ENCODE measurements around the gene BCLAF1. TPM values are rescaled to one million over a fixed set of nuclear protein-coding genes. Genes with fewer than 3 reads are reported as not detected.
A peak's percentile ranks its signal among the peaks of the same experiment; 100 is the strongest.

The BCLAF1 gene
- total and polyA plus RNA-seq, 7 donors, result 17.6 to 139 (median 78.0) TPM

GRCh38 chr6:136337121-136337520 is 47.5 kb upstream of the BCLAF1 start:
- no peak overlapping the region for H3K4me3 ChIP-seq
- TF ChIP-seq EP300 (IDR thresholded peaks at IDR 0.05), result no peak
- TF ChIP-seq POLR2AphosphoS5 (IDR thresholded peaks at IDR 0.05), result no peak
- H3K4me1 ChIP-seq, result no peaks in the 10 kb centered on the region
- no peaks in the 10 kb centered on the region for H3K27me3 ChIP-seq
- WGBS, 2 donors, result 63 to 77% methylated on average over 3 of the region's 3 CpGs
- no peak for DNase-seq
- no peaks in the 10 kb centered on the region for H3K36me3 ChIP-seq
- peak overlapping the region in 1 of 4 donors; percentile 45 for H3K27ac ChIP-seq
- intact Hi-C loops (cut with DNase I), result no loop called here
- no peaks in the 10 kb centered on the region for H3K9me3 ChIP-seq

GRCh38 chr6:136335736-136336363 is 46.2 kb upstream of the BCLAF1 start:
- Histone ChIP-seq H3K4me1 (no peaks in the 10 kb centered on the region), H3K27me3 (no peaks in the 10 kb centered on the region), H3K36me3 (no peaks in the 10 kb centered on the region), H3K27ac (peak overlapping the region in 3 of 4 donors; percentile 29 to 45 (median 42)), H3K4me3 (no peak overlapping the region), H3K9me3 (no peaks in the 10 kb centered on the region)
- DNase-seq, result peak; percentile 79
- intact Hi-C loops (cut with DNase I), result no loop called here
- 88% methylated on average over 12 of the region's 12 CpGs for WGBS, 2 donors
- no peak for TF ChIP-seq CTCF (IDR thresholded peaks at IDR 0.05)
- peak in 3 of 4 donors; percentile 20 to 52 (median 48) for TF ChIP-seq POLR2AphosphoS5 (IDR thresholded peaks at IDR 0.05)
- no peak for TF ChIP-seq POLR2A (IDR thresholded peaks at IDR 0.05)
- TF ChIP-seq EP300 (IDR thresholded peaks at IDR 0.05), result no peak

GRCh38 chr6:136334853-136335252 is 45.2 kb upstream of the BCLAF1 start:
- Histone ChIP-seq H3K9me3 (no peaks in the 10 kb centered on the region), H3K27ac (no peak overlapping the region), H3K27me3 (no peaks in the 10 kb centered on the region), H3K36me3 (no peaks in the 10 kb centered on the region), H3K4me3 (no peak overlapping the region), H3K4me1 (no peaks in the 10 kb centered on the region)
- intact Hi-C loops (cut with DNase I), result no loop called here
- no peak for DNase-seq
- TF ChIP-seq POLR2AphosphoS5 (IDR thresholded peaks at IDR 0.05) (no peak), EP300 (IDR thresholded peaks at IDR 0.05) (no peak), CTCF (IDR thresholded peaks at IDR 0.05) (no peak), POLR2A (IDR thresholded peaks at IDR 0.05) (no peak)
- WGBS, 2 donors, result 79 to 81% methylated on average over 9 of the region's 9 CpGs

GRCh38 chr6:136334465-136334846 is 44.8 kb upstream of the BCLAF1 start:
- DNase-seq, result no peak
- no peaks in the 10 kb centered on the region for H3K4me1 ChIP-seq
- H3K9me3 ChIP-seq, result no peaks in the 10 kb centered on the region
- H3K27ac ChIP-seq, result no peak overlapping the region
- WGBS, 2 donors, result 83 to 88% methylated on average over 13 of the region's 13 CpGs
- H3K36me3 ChIP-seq, result no peaks in the 10 kb centered on the region
- H3K27me3 ChIP-seq, result no peaks in the 10 kb centered on the region
- intact Hi-C loops (cut with DNase I), result no loop called here
- H3K4me3 ChIP-seq, result no peak overlapping the region
- TF ChIP-seq POLR2AphosphoS5 (IDR thresholded peaks at IDR 0.05), result no peak
- TF ChIP-seq EP300 (IDR thresholded peaks at IDR 0.05), result no peak
- no peak for TF ChIP-seq POLR2A (IDR thresholded peaks at IDR 0.05)
- no peak for TF ChIP-seq CTCF (IDR thresholded peaks at IDR 0.05)

GRCh38 chr6:136333824-136334464 is 44.3 kb upstream of the BCLAF1 start:
- TF ChIP-seq CTCF (IDR thresholded peaks at IDR 0.05) (no peak), POLR2AphosphoS5 (IDR thresholded peaks at IDR 0.05) (no peak), POLR2A (IDR thresholded peaks at IDR 0.05) (no peak), EP300 (IDR thresholded peaks at IDR 0.05) (no peak)
- no peaks in the 10 kb centered on the region for H3K4me1 ChIP-seq
- H3K4me3 ChIP-seq, result no peak overlapping the region
- H3K9me3 ChIP-seq, result no peaks in the 10 kb centered on the region
- intact Hi-C loops (cut with DNase I), result no loop called here
- WGBS, 2 donors, result 60 to 86% methylated on average over 11 of the region's 11 CpGs
- H3K36me3 ChIP-seq, result no peaks in the 10 kb centered on the region
- H3K27ac ChIP-seq, result no peak overlapping the region
- H3K27me3 ChIP-seq, result no peaks in the 10 kb centered on the region
- no peak for DNase-seq
